HG03558 (cell line): ENCODE measurements around the gene BHMT2.

ENCODE experiments used
- ATAC-seq: cut with Tn5 transposase; IDR thresholded peaks from one replicate; pipeline ENCODE4 v1.9.1; 2021; ENCODE audit warnings: moderate number of reproducible peaks; ENCODE audit not compliant: unreplicated experiment; ENCODE audit errors: extremely low read depth

BHMT2 gene

DNA sequence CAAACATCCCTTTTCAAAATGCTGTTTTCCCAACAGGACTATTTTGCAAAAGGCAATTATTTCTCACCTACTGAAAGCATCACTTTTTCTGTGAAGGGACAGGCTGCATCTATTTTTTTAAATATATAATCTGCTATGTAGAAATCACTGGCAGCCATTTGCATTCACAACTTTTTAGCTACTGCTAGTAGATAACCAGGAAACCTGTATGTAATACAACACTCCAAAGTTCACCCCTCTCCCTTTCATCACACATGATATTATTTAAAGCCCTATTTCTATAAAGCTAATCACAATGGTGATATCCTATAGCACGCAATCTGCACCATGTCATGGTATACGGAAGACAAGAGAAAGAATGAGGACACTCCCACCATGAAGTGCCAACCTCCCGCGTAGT lies 9.9 kb upstream of the BHMT2 start:
- no peak for ATAC-seq

DNA sequence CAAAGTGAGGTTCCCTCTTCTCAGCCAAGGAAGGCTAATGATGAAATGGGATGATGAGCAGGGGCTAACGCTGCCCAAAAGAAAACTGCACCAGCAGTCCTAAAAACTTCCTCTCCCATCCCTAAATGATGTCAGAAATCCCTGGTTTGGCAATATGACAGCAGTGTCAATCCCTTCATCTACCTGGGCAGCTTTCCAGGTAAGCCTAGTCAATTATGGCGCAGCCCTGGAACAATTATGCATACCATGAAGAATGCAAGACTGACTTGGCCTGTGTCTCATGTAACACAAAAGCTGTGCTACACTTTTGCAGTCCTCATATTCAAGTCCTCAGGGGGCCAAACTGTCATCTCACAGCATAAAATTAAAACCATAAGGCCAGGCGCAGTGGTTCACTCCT lies 7.1 kb upstream of the BHMT2 start:
- ATAC-seq = no peak

DNA sequence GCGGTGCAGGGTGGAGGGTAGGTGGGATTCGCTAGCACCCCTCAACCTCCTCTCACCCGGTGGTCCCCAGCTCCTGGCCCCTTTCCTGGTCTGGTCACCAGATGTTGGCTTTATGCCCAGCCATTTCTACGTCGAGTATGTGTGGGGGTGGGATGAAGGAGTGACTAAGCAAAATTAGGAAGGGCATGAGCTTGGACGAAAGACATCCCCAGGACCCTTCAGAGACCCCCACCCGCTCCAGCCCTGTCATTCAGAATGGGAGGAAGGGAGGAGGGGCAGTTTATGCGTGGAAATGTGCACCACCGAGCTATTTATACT lies 742 bp downstream of the BHMT2 start:
- no peak for ATAC-seq

- ATAC-seq = no peak
These were observed 5.1 kb downstream of the BHMT2 start for GRCh38 chr5:79074641-79075040.

GRCh38 chr5:79075646-79076426 lies 6.3 kb downstream of the BHMT2 start:
- no peak for ATAC-seq

DNA sequence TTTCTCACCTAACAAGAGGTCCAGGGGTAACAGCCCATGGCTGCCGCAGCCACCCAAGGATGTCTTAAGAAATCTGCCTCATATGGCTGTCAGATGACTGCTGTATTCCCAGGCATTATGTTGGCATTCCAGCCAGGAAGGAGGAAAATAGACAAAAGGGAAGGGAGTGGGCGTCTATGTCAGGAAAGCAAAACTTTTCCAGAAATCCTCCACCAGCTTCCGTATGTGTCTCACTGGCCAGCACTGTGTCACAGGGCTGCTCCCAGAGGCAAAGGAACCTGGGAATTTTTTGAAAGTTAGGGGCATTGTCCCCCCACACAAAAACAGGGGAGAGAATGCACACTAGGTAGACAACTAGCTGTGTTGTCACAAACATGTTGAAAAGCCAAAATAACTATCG lies 7.3 kb downstream of the BHMT2 start:
- ATAC-seq = no peak

GRCh38 chr5:79077680-79078365 lies 8.3 kb downstream of the BHMT2 start:
- ATAC-seq = no peak

- no peak for ATAC-seq
These were observed 11.2 kb downstream of the BHMT2 start for GRCh38 chr5:79080804-79081203.

- no peak for ATAC-seq
These were observed 12.2 kb downstream of the BHMT2 start for GRCh38 chr5:79081779-79082178.

DNA sequence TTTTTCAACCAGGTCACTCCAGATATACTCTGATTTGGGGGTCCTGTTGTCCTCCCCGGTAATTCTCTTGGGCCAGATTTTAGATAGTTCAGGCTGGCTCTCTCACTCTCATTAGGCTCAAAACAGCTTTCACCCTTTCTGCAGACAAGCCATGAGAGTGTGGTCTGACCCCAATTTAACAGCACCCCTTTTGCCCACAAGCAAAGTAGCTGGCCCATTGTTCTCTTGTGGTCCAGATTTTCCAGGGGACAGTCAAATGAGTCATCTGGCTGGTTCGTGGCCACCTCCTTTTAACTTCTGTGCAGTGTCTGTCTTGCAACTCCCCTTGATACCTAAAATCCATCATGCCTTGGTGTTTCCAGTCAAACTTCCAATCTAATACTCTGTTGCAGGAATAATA lies 16.5 kb downstream of the BHMT2 start:
- ATAC-seq = no peak

GRCh38 chr5:79088507-79088906 lies 18.9 kb downstream of the BHMT2 start:
- ATAC-seq = no peak

- no peak for ATAC-seq
These were observed 21.5 kb downstream of the BHMT2 start for GRCh38 chr5:79091064-79091463.

- ATAC-seq = no peak
These were observed 24.2 kb downstream of the BHMT2 start for GRCh38 chr5:79093762-79094161.

DNA sequence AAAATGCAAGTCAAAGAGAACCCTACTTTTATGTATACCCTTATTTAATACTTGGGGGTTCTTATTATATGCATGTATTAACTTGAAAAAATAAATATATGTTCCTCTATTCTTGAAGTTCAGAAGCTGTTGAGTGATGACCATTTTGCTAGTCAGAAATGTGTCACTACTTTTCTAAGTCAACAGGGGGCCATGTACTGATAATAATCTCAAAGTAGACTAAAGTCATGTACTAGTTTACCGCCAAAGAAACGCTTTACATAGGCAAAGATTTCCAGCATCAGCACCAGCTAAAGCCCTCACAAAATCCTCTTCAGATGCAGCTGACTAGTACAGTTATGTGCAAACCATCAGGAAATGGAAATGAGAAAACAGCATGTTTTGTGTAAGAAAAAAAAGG lies 36.3 kb downstream of the BHMT2 start:
- ATAC-seq = no peak

DNA sequence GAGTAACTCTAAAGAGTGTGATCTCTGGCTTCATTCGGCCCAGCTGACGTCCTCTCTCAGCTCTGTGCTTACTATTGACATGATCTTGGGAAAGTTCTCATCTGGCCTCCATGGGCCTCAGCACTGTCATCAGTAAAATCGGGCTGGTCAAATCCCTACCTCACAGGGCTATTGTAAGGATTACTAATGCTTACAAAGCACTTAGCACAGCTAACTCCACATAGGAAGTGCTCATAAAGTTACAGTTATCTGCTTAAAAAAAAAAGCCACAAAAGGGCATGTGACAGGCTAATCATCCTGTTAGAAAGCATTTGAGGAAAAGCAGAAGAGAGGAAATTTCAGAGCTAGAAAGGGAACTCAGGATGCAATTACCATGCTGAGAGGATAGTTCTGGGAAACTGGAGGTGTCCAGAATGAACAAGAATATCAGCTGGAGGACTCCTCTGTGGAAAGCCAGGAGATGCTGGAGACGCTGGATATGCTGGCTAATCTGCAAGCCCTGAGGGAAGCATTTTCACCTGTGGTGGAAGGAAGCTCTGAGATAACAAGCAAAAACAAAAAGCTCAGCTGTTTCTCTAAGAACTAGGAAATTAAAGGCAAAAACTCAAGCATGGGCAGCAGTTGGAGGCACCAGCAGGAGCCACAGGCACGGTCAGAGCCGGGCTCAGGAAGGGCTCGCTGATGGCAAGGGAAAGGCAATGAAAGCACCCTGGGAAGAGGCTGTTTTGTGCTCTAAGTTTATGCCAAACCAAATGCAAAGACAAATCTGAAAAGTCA lies 37.6 kb downstream of the BHMT2 start:
- ATAC-seq = no peak

GRCh38 chr5:79108086-79108485 lies 38.5 kb downstream of the BHMT2 start:
- no peak for ATAC-seq

DNA sequence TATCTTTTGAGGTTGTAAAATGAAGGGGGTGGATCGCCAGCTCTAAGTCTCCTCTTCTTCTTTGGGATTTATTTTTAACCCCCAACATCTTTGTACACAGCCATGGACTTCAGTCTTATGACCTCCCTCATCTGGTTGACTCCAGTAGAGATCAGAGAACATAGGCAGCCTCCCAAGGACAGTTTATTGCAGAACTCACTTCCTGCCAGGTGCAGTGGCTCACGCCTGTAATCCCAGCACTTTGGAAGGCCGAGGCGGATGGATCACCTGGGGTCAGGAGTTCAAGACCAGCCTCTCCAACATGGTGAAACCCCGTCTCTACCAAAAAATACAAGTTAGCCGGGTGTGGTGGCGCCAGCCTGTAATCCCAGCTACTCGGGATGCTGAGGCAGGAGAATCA lies 39.2 kb downstream of the BHMT2 start:
- ATAC-seq = no peak

DNA sequence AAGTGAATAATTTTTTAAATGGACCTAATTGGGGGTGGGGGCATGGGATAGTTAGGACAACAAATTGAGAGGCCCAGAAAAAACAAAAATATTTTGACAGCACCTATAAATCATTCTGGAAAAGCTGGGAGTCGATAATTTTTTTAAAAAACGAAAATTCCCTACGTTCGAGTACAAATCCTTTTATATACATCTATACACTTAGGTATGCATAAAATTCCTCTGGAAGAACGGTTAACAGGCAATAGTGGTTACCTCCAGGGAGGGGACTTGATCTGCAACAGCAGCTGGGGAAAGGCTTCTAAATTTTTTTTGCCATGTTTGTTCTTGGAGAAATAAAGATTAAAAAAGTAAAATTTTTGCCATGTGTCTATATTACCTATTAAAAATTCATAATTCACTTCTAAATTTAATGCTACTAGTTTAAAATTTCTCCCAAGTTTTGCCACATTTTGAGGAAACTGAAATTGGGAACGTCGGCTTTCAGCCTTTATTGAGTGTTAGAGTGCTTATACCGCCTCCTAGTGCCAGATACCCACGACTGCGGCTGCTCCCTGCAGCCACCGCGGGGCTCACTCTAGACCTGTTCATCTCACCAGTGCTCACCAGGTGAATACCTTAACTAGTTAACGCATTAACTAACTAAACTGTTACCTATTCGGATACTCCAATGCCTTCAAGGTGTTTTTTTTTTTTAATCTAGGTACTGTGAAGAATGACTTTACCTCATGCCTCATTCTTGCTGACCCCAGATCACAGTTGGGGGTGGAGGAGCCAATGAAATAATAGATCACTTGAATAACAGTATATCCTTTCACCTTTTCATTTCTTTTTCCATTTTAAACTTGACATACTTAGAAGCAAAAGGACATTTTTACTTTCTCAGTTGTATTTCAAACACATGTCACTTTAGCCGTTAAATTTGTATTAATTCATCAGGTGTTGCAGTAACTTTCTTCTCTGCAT lies 40.2 kb downstream of the BHMT2 start:
- ATAC-seq = no peak

- ATAC-seq = no peak
These were observed 41.9 kb downstream of the BHMT2 start, which contains the start of gene BHMT for GRCh38 chr5:79111387-79111959. Gene BHMT, plus strand, starts transcription at chr5:79111809. Its CDS starts 77 bp downstream, at chr5:79111886.
